ENCODE measurements around the gene ESRRB.

The ESRRB gene

DNA sequence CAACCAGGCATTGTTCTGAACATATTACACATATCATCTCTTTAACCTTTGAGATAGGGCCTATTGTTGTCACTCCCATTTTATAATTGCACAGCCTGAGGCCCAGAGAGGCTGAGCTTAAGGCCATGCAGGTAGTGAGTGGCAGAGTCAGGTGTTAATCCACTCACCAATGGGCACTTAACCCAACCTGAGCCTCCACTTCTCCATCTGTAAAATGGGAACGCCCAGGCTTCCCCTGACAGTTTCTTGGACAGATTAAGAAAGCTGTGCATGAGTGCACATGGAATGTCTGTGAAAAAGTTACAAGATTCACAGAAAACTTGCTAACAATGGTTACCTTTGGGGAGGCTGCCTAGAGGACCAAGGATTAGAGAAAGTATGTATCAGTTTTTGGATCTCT, 32.9 kb downstream of the ESRRB start:
- no peak for TF ChIP-seq ZFX (IDR thresholded peaks at IDR 0.05; ENCODE audit: borderline replicate concordance)
- TF ChIP-seq CTCF (IDR thresholded peaks at IDR 0.05): no peak
- no peak overlapping the region for H3K27ac ChIP-seq

DNA sequence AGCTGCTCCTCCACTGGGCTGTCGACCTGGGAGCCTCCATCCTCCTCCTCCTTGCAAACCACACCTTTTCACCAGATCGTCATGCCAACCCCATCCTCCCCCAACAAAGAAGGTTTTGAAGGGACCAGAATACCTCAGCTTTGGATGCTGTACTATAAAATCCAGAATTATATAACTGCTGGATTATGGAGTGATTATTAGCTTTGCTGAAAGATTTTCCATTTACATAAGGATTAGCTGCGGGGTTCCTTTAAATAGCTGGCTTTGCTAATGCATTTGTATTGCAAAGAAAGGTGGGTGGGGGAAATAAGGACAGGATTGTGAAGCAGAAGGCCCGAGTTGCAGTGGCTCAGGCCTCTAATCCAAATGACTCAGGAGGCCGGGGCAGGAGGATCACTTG, 36.6 kb downstream of the ESRRB start:
- H3K27ac ChIP-seq: no peak overlapping the region
- no peak for TF ChIP-seq CTCF (IDR thresholded peaks at IDR 0.05)
- no peak for TF ChIP-seq ZFX (IDR thresholded peaks at IDR 0.05; ENCODE audit: borderline replicate concordance)

- H3K27ac ChIP-seq: no peak overlapping the region
- TF ChIP-seq ZFX (IDR thresholded peaks at IDR 0.05; ENCODE audit: borderline replicate concordance) (no peak), CTCF (IDR thresholded peaks at IDR 0.05) (no peak)
Observed at GRCh38 chr14:76413106-76413961, 37.4 kb downstream of the ESRRB start.

- no peak for TF ChIP-seq ZFX (IDR thresholded peaks at IDR 0.05; ENCODE audit: borderline replicate concordance)
- TF ChIP-seq CTCF (IDR thresholded peaks at IDR 0.05): no peak
- no peak overlapping the region for H3K27ac ChIP-seq
Observed at GRCh38 chr14:76413962-76414600, 38.1 kb downstream of the ESRRB start.

GRCh38 chr14:76419399-76419798, 43.5 kb downstream of the ESRRB start:
- TF ChIP-seq CTCF (IDR thresholded peaks at IDR 0.05) (no peak), ZFX (IDR thresholded peaks at IDR 0.05; ENCODE audit: borderline replicate concordance) (no peak)
- no peak overlapping the region for H3K27ac ChIP-seq

- TF ChIP-seq CTCF (IDR thresholded peaks at IDR 0.05) (no peak), ZFX (IDR thresholded peaks at IDR 0.05; ENCODE audit: borderline replicate concordance) (no peak)
- H3K27ac ChIP-seq: no peak overlapping the region
Observed at GRCh38 chr14:76420827-76421226, 44.9 kb downstream of the ESRRB start.

- H3K27ac ChIP-seq: no peak overlapping the region
Observed at GRCh38 chr14:76421662-76422061, 45.7 kb downstream of the ESRRB start.

More at GRCh38 chr14:76421662-76422061, 45.7 kb downstream of the ESRRB start:
- TF ChIP-seq ZFX (IDR thresholded peaks at IDR 0.05; ENCODE audit: borderline replicate concordance): no peak
- no peak for TF ChIP-seq CTCF (IDR thresholded peaks at IDR 0.05)
